Hepatocyte (in vitro differentiated cells): ENCODE data around the gene ATXN7L1. TPM values are rescaled to one million over a fixed set of nuclear protein-coding genes. Genes with fewer than 3 reads are reported as not detected.

Source experiments
- DNase-seq: peaks from one replicate; pipeline ENCODE4 v3.0.0-alpha.2; 2016; ENCODE audit warnings: low spot score
- H2AFZ ChIP-seq: fragments of 200-600 bp; sonication (generic); 2 replicates; pipeline ENCODE4 v1.6.0; 2016; ENCODE audit warnings: antibody characterized with exemption, mild to moderate bottlenecking
- H3K27ac ChIP-seq: fragments of 200-600 bp; sonication (generic); 2 replicates; pipeline ENCODE4 v1.5.1; 2016; ENCODE audit warnings: mild to moderate bottlenecking
- H3K27me3 ChIP-seq: fragments of 200-600 bp; sonication (generic); 2 replicates; pipeline ENCODE4 v1.6.1; 2016
- H3K36me3 ChIP-seq: fragments of 200-600 bp; sonication (generic); replicated peaks from 2 replicates; pipeline ENCODE4 v1.5.1; 2016; ENCODE audit warnings: low read depth; ENCODE audit not compliant: insufficient read depth
- H3K4me1 ChIP-seq: fragments of 200-600 bp; sonication (generic); 2 replicates; pipeline ENCODE4 v1.5.1; 2016; ENCODE audit warnings: mild to moderate bottlenecking, moderate library complexity; ENCODE audit not compliant: insufficient read depth
- H3K4me2 ChIP-seq: fragments of 200-600 bp; sonication (generic); 2 replicates; pipeline ENCODE4 v1.6.0; 2016
- H3K4me3 ChIP-seq: fragments of 200-600 bp; sonication (generic); 2 replicates; pipeline ENCODE4 v1.5.1; 2016; ENCODE audit warnings: mild to moderate bottlenecking
- H3K79me2 ChIP-seq: fragments of 200-600 bp; sonication (generic); 2 replicates; pipeline ENCODE4 v1.6.0; 2017; ENCODE audit warnings: mild to moderate bottlenecking
- H3K9me2 ChIP-seq: fragments of 200-600 bp; sonication (generic); replicated peaks from 2 replicates; pipeline ENCODE4 v1.6.0; 2017; ENCODE audit warnings: mild to moderate bottlenecking; ENCODE audit not compliant: insufficient read depth
- H3K9me3 ChIP-seq: fragments of 200-600 bp; sonication (generic); 2 replicates; pipeline ENCODE4 v1.5.1; 2016; ENCODE audit warnings: low read depth, mild to moderate bottlenecking
- H4K20me1 ChIP-seq: fragments of 200-600 bp; sonication (generic); 2 replicates; pipeline ENCODE4 v1.6.0; 2016; ENCODE audit warnings: mild to moderate bottlenecking; ENCODE audit not compliant: insufficient read depth, poor library complexity, severe bottlenecking
- EZH2 ChIP-seq: fragments of 200-600 bp; sonication (generic); IDR thresholded peaks from 2 replicates; pipeline ENCODE4 v1.6.1; 2016; ENCODE audit warnings: antibody characterized with exemption, mild to moderate bottlenecking, borderline replicate concordance
- EZH2phosphoT487 ChIP-seq: fragments of 200-600 bp; sonication (generic); IDR thresholded peaks from one replicate; pipeline ENCODE4 v1.6.1; 2018; ENCODE audit warnings: antibody characterized with exemption, mild to moderate bottlenecking, low read depth, moderate library complexity; ENCODE audit not compliant: unreplicated experiment, severe bottlenecking
- WGBS: methylation state at CpG from one replicate; pipeline ENCODE4 v1.1.6; 2016; ENCODE audit warnings: low lambda C conversion rate; ENCODE audit errors: missing lambda C conversion rate; 5-methylcytosine and 5-hydroxymethylcytosine counted together
- polyA plus RNA-seq: library from polyadenylated mRNA; unstranded; fragments of >200 nt; fragmentation: Nextera tagmentation; extraction: Ambion mirVana; gene quantifications from 2 replicates; pipeline ENCODE4 v1.2.1, GENCODE V29; 2016
- total RNA-seq: library from RNA; depleted of rRNA; stranded (reverse); fragments of >200 nt; gene quantifications from 2 replicates; pipeline ENCODE4 v1.2.3, GENCODE V29; 2014
- TF ChIP-seq, protein P1 (sequence below): fragments of 200-600 bp; sonication (generic); IDR thresholded peaks from 2 replicates; pipeline ENCODE4 v1.5.1; 2016; ENCODE audit warnings: antibody characterized with exemption, mild to moderate bottlenecking; ENCODE audit not compliant: poor library complexity

The ATXN7L1 gene
- total and polyA plus RNA-seq, 2 experiments from 2014 or later = 8.9 to 9.3 TPM

GRCh38 chr7:105828141-105828540 lies 48.3 kb downstream of the ATXN7L1 start:
- Histone ChIP-seq H3K36me3 (no peaks in the 10 kb centered on the region), H3K27me3 (no peaks in the 10 kb centered on the region), H3K4me1 (peaks cover 26% of the 10 kb centered on the region), H3K9me3 (no peaks in the 10 kb centered on the region), H3K4me2 (no peak overlapping the region), H3K27ac (no peak overlapping the region), H2AFZ (no peak overlapping the region), H4K20me1 (peaks cover 4% of the 10 kb centered on the region), H3K4me3 (no peak overlapping the region), H3K9me2 (no peaks in the 10 kb centered on the region), H3K79me2 (peaks cover 13% of the 10 kb centered on the region)
- TF ChIP-seq, protein P1, sequence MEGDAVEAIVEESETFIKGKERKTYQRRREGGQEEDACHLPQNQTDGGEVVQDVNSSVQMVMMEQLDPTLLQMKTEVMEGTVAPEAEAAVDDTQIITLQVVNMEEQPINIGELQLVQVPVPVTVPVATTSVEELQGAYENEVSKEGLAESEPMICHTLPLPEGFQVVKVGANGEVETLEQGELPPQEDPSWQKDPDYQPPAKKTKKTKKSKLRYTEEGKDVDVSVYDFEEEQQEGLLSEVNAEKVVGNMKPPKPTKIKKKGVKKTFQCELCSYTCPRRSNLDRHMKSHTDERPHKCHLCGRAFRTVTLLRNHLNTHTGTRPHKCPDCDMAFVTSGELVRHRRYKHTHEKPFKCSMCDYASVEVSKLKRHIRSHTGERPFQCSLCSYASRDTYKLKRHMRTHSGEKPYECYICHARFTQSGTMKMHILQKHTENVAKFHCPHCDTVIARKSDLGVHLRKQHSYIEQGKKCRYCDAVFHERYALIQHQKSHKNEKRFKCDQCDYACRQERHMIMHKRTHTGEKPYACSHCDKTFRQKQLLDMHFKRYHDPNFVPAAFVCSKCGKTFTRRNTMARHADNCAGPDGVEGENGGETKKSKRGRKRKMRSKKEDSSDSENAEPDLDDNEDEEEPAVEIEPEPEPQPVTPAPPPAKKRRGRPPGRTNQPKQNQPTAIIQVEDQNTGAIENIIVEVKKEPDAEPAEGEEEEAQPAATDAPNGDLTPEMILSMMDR = no peak
- TF ChIP-seq EZH2 (no peak), EZH2phosphoT487 (no peak)
- 100% methylated on average over 2 of the region's 2 CpGs for WGBS
- no peak for DNase-seq

- Histone ChIP-seq H3K4me2 (no peak overlapping the region), H3K27me3 (no peaks in the 10 kb centered on the region), H3K36me3 (no peaks in the 10 kb centered on the region), H3K79me2 (peaks cover 13% of the 10 kb centered on the region), H3K9me2 (no peaks in the 10 kb centered on the region), H3K9me3 (no peaks in the 10 kb centered on the region), H3K4me1 (peaks cover 26% of the 10 kb centered on the region), H2AFZ (no peak overlapping the region), H3K27ac (no peak overlapping the region), H4K20me1 (peaks cover 4% of the 10 kb centered on the region), H3K4me3 (no peak overlapping the region)
- no peak for DNase-seq
- TF ChIP-seq EZH2phosphoT487 (no peak), EZH2 (no peak)
- TF ChIP-seq, protein P1 = no peak
- 92% methylated on average over 7 of the region's 7 CpGs for WGBS
These were observed 49.1 kb downstream of the ATXN7L1 start for GRCh38 chr7:105827151-105827875.

DNA sequence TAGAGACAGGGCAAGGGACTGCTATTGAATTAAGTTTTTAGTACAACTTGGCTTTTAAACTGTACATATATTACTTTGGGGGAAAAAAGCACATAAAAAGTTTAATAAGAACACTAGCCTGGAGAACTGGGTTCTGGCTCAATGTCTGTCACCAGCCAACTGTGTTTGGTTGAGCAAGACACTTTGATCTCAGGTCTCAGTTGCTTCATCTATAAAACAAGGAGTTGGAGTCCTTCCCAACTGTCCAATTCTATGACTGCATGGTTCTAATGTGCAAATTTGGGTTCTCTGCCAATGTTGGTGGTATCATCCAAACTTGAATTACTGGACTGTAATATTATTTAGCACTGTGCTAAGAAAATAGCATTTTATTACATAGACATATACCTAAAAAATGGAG lies 50.3 kb downstream of the ATXN7L1 start:
- no peaks in the 10 kb centered on the region for H3K36me3 ChIP-seq
- peaks cover 4% of the 10 kb centered on the region for H4K20me1 ChIP-seq
- H3K27me3 ChIP-seq = no peaks in the 10 kb centered on the region
- H3K4me3 ChIP-seq = no peak overlapping the region
- H3K4me1 ChIP-seq = peaks cover 22% of the 10 kb centered on the region
- TF ChIP-seq EZH2 (no peak), EZH2phosphoT487 (no peak)
- TF ChIP-seq, protein P1 = no peak
- no peak overlapping the region for H3K4me2 ChIP-seq
- no peaks in the 10 kb centered on the region for H3K9me3 ChIP-seq
- H3K9me2 ChIP-seq = no peaks in the 10 kb centered on the region
- no peak overlapping the region for H3K27ac ChIP-seq
- no peak overlapping the region for H2AFZ ChIP-seq
- peaks cover 13% of the 10 kb centered on the region for H3K79me2 ChIP-seq
- DNase-seq = no peak
